Left colon (tissue), 2 donors: ENCODE data around the gene PORCN. TPM values are rescaled to one million over a fixed set of nuclear protein-coding genes. Genes with fewer than 3 reads are reported as not detected.

ENCODE experiments used
- ATAC-seq: fragments of 200-7000 bp; cut with Tn5 transposase; one replicate; pipeline ENCODE4 v1.9.1; 2020; ENCODE audit warnings: mild to moderate bottlenecking, moderate library complexity
- DNase-seq, 2 donors: peaks; one replicate each; pipeline ENCODE4 v3.0.0-alpha.2; 2020
- intact Hi-C, 2 donors: fragments of 100-400 bp; cut with DNase I in 1 of 2; cut with micrococcal nuclease in 1 of 2; formaldehyde crosslinking; loops; one replicate each; pipeline versions ENCODE4 v1.11.2 to v1.14.0; 2022; cut with DNase I, micrococcal nuclease
- long read RNA-seq: library from polyadenylated mRNA; unstranded; transcript quantifications from one replicate; pipeline ENCODE4 v2.0.0, GENCODE V29; 2021
- total RNA-seq, 2 donors: library from RNA; stranded (reverse); fragmentation: NEBNext Ultra II Directional; extraction: Animal tissue kit (Norgen Biotek cat#: 25700); gene quantifications; one replicate each; pipeline ENCODE4 v1.2.1, GENCODE V29; 2021
- donor health status: DM: no; HTN: no; CAD: no.
- donor health status: DM: yes; HTN: yes; CAD: no.

The PORCN gene
- 1 to 10 TPM; 4.0 to 5.8 TPM for total RNA-seq
- long read RNA-seq, partial matches to known transcripts: 4 of 4 reads
- long read RNA-seq, other reads (novel, unspliced or antisense): 0 of 4 reads

- ATAC-seq (peak; percentile 96), DNase-seq (peak; percentile 83 to 87)
- intact Hi-C loops: no loop called here
Measured at GRCh38 chrX:48508400-48509244, at the start of gene PORCN. TSS of gene PORCN (plus strand) at chrX:48508992. CDS start at chrX:48509821, 829 bp downstream.

GRCh38 chrX:48459483-48459882 lies 49.3 kb upstream of the PORCN start:
- intact Hi-C loops: no loop called here
- ATAC-seq (no peak), DNase-seq (no peak)

- ATAC-seq: no peak
- intact Hi-C loops: no loop called here
- DNase-seq: no peak
Measured at GRCh38 chrX:48460031-48460430, 48.8 kb upstream of the PORCN start.

DNA sequence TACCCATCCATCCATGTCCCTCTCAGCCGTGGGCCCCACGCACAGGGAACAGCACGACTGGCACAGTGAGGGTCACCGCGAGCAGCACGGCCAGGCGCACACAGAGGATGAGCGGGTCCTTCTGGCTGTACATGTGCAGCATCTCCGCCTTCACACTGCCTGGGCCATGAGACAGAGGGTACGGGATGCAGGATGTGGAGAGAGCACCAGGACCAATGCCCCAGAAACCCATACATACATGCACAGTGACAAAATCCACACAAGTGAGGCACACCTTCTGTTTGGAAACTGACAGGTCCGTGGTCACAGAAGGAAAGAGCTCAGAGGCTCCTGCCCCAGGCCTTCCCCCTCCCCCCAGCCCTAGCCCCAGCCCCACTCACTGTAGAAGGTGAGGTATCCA lies 48.2 kb upstream of the PORCN start:
- ATAC-seq: no peak
- intact Hi-C loops: no loop called here
- DNase-seq: no peak

- DNase-seq: no peak
- intact Hi-C loops: no loop called here
- ATAC-seq: no peak
Measured at GRCh38 chrX:48461830-48462229, 47.0 kb upstream of the PORCN start.

GRCh38 chrX:48465336-48465933 lies 43.4 kb upstream of the PORCN start:
- DNase-seq: no peak

DNA sequence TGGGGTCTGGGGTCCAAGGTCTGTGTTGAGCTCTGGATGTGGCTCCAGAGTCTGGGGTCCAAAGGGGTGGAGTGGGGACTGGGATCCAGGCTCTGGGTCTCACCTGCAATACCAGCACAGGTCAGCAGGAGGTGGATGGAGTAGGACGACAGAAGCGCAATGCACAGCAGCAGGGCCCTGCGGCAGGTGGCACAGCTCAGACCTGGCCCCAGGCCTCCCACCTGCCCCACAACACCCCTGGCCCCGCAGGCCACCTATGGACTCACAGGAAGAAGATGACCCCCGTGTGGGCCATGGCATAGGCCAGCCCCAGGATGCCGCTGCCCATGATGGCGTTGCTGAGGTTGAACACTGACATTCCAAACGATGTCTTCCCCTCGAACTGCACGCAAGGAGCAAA lies 42.1 kb upstream of the PORCN start:
- intact Hi-C loops: no loop called here
- DNase-seq (no peak), ATAC-seq (no peak)

More at GRCh38 chrX:48465336-48465933, 43.4 kb upstream of the PORCN start:
- no peak for ATAC-seq
- intact Hi-C loops: no loop called here

DNA sequence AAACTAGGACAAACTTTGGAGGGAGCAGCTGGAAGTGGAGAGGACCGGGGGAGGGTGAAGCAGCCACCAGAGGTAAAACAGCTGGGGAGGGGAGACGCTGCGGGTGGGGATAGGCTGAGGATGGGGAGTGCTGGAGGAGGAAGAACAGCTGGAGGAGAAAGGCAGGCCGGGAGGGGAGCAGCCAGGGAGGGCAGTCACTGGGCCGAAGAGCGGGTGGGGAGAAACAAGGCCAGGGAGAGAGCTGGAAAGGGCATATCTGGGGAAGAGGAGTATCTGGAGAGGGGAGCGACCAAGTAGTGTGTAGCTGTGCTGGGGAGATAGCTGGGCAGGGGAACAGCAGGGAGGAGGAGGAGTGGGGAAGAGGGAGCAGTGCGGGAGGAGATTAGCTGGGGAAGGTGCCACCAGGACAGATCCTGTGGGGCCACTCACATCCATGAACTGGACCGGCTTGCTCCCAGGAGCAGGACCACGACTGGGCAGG lies 41.5 kb upstream of the PORCN start:
- ATAC-seq: no peak
- no peak for DNase-seq

DNA sequence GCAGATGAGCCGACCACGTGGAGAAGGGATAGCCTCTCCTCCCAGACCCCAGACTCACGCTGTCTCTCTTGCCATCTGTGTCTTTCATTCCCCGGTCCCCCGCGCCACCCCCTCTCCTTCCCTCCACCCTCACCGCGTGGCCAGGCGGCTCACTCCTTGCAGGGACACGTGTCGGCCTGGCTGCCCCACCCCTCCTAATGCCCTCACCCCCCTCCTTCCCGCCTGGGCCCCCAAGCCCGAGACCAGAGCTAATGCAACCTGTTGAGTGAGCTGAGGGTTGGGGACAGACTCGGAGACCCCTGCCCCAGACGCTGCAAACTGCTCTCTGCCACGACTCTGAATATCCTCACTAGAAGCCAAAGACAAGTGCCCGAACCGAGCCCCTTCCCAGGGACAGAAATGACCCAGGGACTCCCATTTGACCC lies 40.5 kb upstream of the PORCN start:
- DNase-seq (peak; percentile 52 to 62), ATAC-seq (peak; percentile 81)
- intact Hi-C loops: no loop called here

More for the DNA sequence above, 41.5 kb upstream of the PORCN start:
- intact Hi-C loops: no loop called here

DNA sequence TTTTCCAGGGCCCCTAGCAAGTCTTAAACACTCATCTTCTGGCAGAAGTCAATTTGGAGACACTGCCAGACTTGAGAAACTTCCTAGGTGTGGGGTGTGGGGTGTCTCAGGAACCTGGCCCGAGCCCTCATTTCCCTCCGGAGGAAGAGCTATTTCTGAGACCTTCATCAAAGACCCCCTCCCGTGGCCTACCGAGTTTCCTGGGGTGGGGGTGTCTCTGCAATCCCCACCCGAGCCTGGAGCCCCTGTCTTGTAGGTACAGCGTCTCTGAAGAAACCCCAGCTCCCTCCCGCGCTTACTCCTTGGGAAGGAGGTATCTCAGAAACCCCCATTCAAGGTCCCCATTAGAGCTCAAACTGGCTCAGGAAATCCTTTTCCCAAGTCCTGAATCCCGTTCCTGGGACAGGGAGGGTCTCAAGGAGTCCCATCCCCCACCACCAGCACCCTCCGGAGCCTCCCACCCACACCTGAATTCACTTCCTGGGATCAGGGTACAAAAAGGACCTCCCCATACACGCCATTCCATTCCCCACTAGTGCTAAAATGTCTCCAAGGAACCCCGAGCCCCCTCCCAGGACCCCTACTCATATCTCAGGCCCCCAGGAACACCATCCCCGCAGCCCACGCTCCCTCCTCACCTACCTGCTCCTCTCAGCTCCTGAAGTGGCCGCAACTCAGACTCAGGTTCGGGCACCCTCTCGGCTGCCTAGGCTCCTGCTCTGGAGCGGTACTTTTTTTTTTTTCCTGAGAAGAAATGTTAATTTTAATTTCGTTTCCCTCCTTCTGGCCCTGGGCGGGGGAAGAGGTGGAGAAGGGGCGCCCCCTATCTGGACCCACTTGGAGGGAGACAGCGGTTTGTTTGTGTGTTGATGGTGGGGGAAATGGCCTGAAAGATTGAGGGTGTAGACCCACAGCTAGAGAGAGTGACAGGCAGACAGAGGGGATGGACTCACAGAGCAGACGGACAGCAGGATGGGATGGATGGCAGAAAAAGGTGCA lies 39.8 kb upstream of the PORCN start:
- intact Hi-C loops: no loop called here
- DNase-seq: peak in 1 of 2 donors; percentile 54
- peak; percentile 24 for ATAC-seq

DNA sequence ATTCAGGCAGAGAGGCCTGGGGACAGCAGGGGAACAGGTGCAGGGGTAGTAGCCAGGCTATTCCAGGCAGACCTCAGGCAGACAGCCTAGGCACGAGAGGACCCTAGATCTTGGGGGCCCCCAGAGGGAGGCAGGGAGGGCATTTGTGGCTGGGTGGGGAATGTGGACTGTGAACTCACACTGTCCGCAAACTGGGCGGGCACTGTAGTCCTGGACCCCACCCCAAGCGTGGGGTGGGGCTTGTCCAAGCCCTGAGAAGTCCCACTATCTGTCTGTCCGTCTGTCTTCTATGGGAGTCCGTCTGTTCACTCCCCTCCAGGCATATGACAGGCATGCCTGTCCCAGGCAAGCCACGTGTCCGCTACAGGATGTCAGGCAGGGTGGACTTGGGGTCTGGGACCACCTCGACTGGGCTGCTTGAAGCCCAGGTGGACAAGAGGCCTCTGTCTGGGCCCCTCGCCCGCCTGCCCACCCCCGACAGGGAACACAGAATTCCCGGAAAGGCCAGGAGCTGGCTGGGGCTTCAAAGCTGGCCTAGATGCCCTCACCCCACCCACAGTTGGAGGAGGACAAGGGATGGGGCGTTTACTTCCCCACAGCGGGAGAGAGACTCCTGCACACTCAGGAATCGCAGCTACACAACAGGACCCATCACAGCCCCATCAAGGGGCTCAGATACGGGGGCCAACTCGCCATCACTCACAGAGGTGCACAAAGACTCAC lies 38.5 kb upstream of the PORCN start, which contains the start of gene SLC38A5:
TSS of gene SLC38A5 (minus strand) at position 151 of the 723 bp plus-strand sequence. CDS start 2,336 bp downstream, outside the sequence.
- ATAC-seq (peak; percentile 71), DNase-seq (peak in 1 of 2 donors; percentile 40)
- intact Hi-C loops: no loop called here

- ATAC-seq: no peak
- intact Hi-C loops: no loop called here
Measured at GRCh38 chrX:48470833-48471118, 38.0 kb upstream of the PORCN start.

DNA sequence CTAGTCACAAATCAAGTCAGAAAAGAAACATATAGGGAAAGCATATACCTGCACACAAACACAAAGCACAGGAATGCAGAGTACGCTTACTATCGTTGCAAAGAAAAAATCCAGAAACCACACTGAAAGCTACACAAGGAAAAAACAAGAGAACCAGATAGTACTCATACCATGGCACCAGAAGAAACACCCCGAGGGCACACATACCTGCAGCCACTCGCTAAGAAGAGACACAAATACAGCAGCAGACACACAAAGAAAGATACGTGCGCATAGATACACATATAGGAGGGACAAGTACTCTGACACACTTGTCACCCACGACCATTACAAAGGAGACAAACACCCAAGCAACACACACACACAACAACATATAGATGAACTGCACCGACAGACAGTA lies 37.3 kb upstream of the PORCN start:
- intact Hi-C loops: no loop called here
- ATAC-seq: no peak

More at GRCh38 chrX:48470833-48471118, 38.0 kb upstream of the PORCN start:
- no peak for DNase-seq

DNA sequence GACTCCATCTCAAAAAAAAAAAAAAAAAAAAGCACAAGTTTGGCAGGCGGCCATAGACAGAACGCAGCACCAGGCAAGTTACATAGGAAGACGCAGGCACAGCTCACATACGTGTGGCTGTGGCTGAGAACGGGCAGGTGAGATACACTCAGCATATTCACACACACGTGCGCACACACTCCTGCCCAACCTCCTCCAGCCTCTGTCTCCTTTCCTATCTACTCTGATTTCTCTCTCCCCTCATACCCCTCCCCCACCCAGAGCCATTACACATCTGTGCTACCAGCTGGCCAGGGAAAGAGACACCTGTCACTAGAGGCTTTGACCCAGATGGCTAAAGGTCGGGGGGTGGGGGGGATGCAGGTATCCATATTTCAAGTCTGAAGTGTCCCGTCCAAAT lies 36.6 kb upstream of the PORCN start:
- no peak for ATAC-seq
- no peak for DNase-seq
- intact Hi-C loops: no loop called here

More for the DNA sequence above, 37.3 kb upstream of the PORCN start:
- no peak for DNase-seq

DNA sequence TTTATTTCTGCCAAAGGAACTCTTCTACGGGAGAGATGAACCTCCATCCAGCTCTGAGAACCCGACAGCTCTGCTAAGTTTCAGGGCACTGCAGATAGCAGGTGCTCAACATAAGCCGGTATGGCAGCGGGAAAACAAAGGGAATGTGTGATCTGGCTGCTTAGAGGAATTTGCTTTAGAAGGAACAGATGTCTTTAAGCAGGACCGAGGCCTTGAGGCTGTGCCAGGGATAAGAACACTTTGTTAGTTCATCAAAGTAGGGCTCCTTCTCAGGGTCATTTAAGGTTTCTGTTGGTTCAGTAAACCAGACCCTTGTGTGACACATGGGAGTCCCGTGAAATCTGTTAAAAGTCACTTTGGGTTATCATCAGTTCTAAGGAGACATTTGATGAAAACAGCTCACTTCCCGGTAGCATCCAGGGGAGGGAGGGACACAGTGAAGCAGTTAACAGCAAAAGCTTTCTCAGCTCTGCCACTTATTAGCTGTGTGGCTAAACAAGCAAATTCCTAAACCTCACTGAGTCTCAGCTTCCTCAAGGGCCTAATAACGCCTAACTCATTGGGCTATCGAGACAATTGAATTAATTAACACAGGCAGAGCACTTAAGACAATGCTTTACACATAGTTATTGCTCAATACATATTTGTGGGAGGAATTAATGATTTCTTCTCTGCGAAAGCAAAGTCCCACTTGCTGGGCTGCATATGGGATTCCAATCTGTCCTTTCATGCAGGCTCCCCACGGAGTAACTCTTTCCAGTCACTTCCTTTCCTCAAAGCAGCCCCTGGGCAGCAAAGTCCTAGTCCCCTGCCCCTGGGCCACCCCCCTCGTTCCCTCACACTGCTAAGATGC lies 35.7 kb upstream of the PORCN start:
- DNase-seq (no peak), ATAC-seq (no peak)
- intact Hi-C loops: no loop called here

DNA sequence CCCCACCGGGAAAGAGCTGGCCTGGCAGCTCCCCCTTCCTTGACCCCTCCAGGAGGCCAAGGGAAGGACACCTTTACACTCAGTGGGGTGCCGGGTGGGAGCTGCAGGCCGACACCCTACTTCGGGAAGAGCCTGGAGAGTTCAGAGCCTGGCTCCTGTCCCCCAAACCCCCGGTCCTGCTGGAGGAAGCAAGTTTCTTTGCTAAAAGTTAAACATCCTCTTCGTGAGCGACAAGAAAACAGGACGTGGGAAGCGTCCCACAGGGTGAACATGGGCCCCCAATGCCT lies 35.1 kb upstream of the PORCN start:
- intact Hi-C loops: no loop called here
- ATAC-seq: no peak
- no peak for DNase-seq

- ATAC-seq (no peak), DNase-seq (no peak)
- intact Hi-C loops: no loop called here
Measured at GRCh38 chrX:48474127-48474526, 34.7 kb upstream of the PORCN start.

DNA sequence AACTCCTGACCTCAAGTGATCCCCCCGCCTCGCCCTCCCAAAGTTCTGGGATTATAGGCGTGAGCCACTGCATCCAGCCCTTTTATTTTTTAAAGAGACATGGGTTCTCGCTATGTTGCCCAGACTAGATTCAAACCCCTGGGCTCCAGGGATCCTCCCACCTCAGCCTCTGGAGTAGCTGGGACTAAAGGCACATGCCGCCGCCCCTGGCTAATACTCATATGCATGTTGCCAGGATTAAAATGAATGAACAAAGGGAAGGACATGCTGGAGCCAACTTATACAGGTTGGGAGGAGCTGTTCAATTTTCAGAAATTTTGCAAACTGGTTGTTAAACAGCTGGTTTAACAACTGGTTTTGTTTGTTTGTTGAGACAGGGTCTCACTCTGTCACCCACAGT lies 34.2 kb upstream of the PORCN start:
- intact Hi-C loops: no loop called here
- DNase-seq: no peak
- no peak for ATAC-seq
